Activated naive CD8-positive, alpha-beta T cell treated with anti-CD3 and anti-CD28 coated beads, Interleukin-2, amount 10 ng/mL, durations not matched to agents 7 days and 5 days (primary cell): ENCODE measurements around the gene CDC45. TPM values are rescaled to one million over a fixed set of nuclear protein-coding genes. Genes with fewer than 3 reads are reported as not detected.

ENCODE experiments used
- ATAC-seq: fragments of 150-1000 bp; cut with Tn5 transposase; one replicate; pipeline ENCODE4 v1.10.0; 2021; ENCODE audit warnings: low read depth, moderate library complexity
- POLR2A ChIA-PET: fragments of 350-600 bp; sonication (Branson Sonifier 250); formaldehyde crosslinking; loops from one replicate; lab custom pipeline; 2021; ENCODE audit warnings: antibody characterized with exemption; lab: Charles Lee
- DNase-seq: peaks from one replicate; pipeline ENCODE4 v3.0.0; 2021
- H3K27ac Mint-ChIP-seq: one replicate; pipeline ENCODE4 v1.8.0; 2022; ENCODE audit warnings: mild to moderate bottlenecking, mixed read lengths
- H3K27me3 Mint-ChIP-seq: one replicate; pipeline ENCODE4 v1.8.0; 2022; ENCODE audit warnings: mild to moderate bottlenecking, moderate library complexity, mixed read lengths
- H3K36me3 Mint-ChIP-seq: one replicate; pipeline ENCODE4 v1.8.0; 2021; ENCODE audit warnings: mild to moderate bottlenecking, mixed read lengths
- H3K4me1 Mint-ChIP-seq: one replicate; pipeline ENCODE4 v1.8.0; 2021; ENCODE audit warnings: mixed read lengths
- H3K4me3 Mint-ChIP-seq: one replicate; pipeline ENCODE4 v1.8.0; 2022; ENCODE audit warnings: mild to moderate bottlenecking, moderate library complexity, mixed read lengths
- H3K9me3 Mint-ChIP-seq: one replicate; pipeline ENCODE4 v1.8.0; 2021; ENCODE audit warnings: mixed read lengths
- total RNA-seq, 2 experiments: library from RNA; stranded (reverse); gene quantifications; one replicate each; pipeline ENCODE4 v1.2.3, GENCODE V29; 2021

CDC45 gene
- total RNA-seq, 2 experiments from 2014 or later, result 54.2 to 56.1 TPM

DNA sequence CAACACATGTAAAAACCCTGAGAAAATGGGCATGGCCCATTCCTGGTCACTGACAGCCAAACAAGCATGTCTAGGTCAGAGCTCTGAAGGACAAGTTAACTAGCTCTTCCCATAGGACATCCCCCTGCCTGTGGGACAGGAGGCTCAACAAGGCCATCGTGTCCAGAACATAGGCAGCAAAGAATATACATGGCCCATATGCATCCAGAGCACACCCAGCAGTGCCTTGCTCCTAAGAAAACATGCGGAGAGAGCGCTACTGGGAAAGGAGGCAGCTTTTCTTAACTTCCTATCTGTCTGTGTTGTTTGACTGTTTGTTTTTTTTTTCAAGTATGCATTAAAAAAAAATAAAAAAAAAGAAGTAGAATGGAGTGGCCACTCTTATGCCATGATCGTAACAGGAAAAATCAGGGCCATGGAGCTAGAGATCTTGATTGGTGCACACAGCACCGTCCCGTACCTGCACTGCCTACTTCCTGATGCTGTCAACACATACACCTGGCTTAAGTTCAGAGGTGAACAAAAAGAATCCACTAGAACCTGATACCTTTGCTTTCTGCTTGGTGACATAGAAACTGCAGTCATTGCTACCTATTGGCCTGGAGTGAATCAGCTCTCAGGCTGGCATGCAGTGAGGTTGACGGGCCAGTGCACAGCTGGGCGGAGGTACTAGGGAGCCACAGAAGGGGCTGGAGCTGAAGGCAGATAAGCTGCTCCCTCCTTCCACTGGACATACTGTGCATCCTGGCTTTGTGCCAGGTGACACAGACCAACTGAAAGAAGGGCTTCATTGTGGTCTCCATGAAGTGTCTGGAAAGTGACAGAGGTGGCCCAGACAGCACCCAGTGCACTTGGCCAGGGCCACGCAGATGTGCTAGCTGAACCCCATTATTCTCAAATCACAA lies 12.6 kb upstream of the CDC45 start:
- Mint-ChIP-seq H3K36me3 (peaks cover 16% of the 10 kb centered on the region), H3K27ac (no peak overlapping the region), H3K4me1 (peaks cover 5% of the 10 kb centered on the region), H3K4me3 (no peak overlapping the region), H3K9me3 (no peaks in the 10 kb centered on the region), H3K27me3 (no peaks in the 10 kb centered on the region)
- DNase-seq (no peak), ATAC-seq (no peak)
- POLR2A ChIA-PET, result interaction anchor here (0.6 kb wide), 1 partner anchor 116 kb away, joined by 3 read pairs; no protein-coding TSS in a partner anchor

DNA sequence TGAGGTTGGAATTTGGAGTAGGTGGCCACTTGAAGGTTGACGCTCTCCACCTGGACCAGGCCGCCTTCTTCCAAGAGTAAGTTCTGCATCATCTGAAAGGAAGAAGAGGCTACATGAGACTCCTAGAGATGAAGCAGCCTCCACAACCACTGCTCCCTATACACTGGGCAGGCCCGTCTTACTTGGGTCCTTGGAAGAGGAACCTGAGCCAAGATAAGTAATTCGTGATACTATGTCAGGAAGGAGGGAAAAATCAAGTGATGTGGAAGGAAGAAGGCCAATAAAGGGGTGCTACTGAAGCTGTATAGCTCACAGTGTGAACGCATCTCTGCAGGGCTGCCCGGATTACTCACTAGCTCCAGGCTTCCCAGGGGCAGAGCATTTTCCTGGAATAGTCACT lies 11.8 kb upstream of the CDC45 start:
- POLR2A ChIA-PET, result no interaction called here
- peaks cover 15% of the 10 kb centered on the region for H3K36me3 Mint-ChIP-seq

GRCh38 chr22:19469421-19469820 lies 10.3 kb upstream of the CDC45 start:
- Mint-ChIP-seq H3K36me3 (peaks cover 13% of the 10 kb centered on the region), H3K4me3 (no peak overlapping the region), H3K27ac (no peak overlapping the region), H3K9me3 (no peaks in the 10 kb centered on the region), H3K27me3 (no peaks in the 10 kb centered on the region), H3K4me1 (peaks cover 8% of the 10 kb centered on the region)
- DNase-seq (no peak), ATAC-seq (no peak)
- POLR2A ChIA-PET, result no interaction called here

More for the DNA sequence above, 11.8 kb upstream of the CDC45 start:
- Mint-ChIP-seq H3K4me3 (no peak overlapping the region), H3K9me3 (no peaks in the 10 kb centered on the region), H3K27ac (no peak overlapping the region), H3K27me3 (no peaks in the 10 kb centered on the region), H3K4me1 (peaks cover 5% of the 10 kb centered on the region)
- no peak for ATAC-seq
- no peak for DNase-seq

GRCh38 chr22:19470010-19470409 lies 9.7 kb upstream of the CDC45 start:
- no peak for ATAC-seq
- Mint-ChIP-seq H3K4me1 (peaks cover 8% of the 10 kb centered on the region), H3K27me3 (no peaks in the 10 kb centered on the region), H3K27ac (no peak overlapping the region), H3K9me3 (no peaks in the 10 kb centered on the region), H3K4me3 (no peak overlapping the region), H3K36me3 (peaks cover 13% of the 10 kb centered on the region)
- no peak for DNase-seq
- POLR2A ChIA-PET, result no interaction called here

DNA sequence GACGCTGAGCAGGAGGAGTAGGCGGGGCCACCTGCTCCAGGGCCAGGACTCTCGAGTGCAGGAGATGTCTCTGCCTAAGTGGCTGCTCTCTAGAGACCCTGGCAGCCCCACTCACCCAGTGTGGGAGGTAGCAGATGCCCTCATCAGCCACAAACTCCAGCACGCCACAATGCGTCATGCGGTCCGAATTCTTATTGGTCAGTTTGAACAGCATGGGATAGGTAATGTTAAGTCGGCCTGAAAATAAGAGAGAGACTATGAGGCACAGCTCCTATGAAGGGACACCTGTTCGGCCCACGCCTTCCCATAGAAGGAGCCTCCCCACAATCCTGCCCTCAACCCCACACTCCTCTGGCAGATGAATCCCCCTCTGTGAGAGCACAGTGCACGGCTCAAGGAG lies 8.1 kb upstream of the CDC45 start:
- DNase-seq (no peak), ATAC-seq (no peak)
- Mint-ChIP-seq H3K4me1 (peaks cover 12% of the 10 kb centered on the region), H3K27me3 (no peaks in the 10 kb centered on the region), H3K36me3 (peaks cover 12% of the 10 kb centered on the region), H3K4me3 (no peak overlapping the region), H3K27ac (no peak overlapping the region), H3K9me3 (no peaks in the 10 kb centered on the region)
- POLR2A ChIA-PET, result no interaction called here

- Mint-ChIP-seq H3K4me1 (peaks cover 15% of the 10 kb centered on the region), H3K4me3 (no peak overlapping the region), H3K9me3 (no peaks in the 10 kb centered on the region), H3K27me3 (no peaks in the 10 kb centered on the region), H3K36me3 (peaks cover 12% of the 10 kb centered on the region), H3K27ac (no peak overlapping the region)
- ATAC-seq, result no peak
- DNase-seq, result no peak
- POLR2A ChIA-PET, result no interaction called here
Observed at GRCh38 chr22:19472233-19472632, 7.5 kb upstream of the CDC45 start.

DNA sequence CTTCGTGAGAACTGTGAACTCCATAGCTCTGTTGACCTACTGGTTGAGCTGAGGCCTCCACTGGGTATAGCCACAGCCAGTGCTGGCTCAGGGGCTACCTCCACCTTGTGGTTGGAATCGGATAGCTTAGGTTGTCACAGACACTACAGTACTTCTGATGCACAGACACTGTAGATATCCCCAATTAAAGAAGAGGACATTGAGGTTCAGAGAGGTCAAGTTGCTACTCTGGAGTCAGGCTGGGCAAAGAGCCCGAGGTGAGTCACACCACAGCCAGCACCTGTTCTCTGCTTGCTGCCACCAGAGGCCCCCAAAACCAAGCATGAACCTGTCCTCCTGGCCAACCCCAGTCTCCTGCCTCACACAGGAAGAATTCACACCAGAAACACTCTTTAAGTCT lies 6.1 kb upstream of the CDC45 start:
- POLR2A ChIA-PET, result no interaction called here
- ATAC-seq (no peak), DNase-seq (no peak)
- peaks cover 24% of the 10 kb centered on the region for H3K4me1 Mint-ChIP-seq
- no peaks in the 10 kb centered on the region for H3K9me3 Mint-ChIP-seq
- H3K36me3 Mint-ChIP-seq, result peaks cover 12% of the 10 kb centered on the region
- no peaks in the 10 kb centered on the region for H3K27me3 Mint-ChIP-seq
- H3K4me3 Mint-ChIP-seq, result no peak overlapping the region
- no peak overlapping the region for H3K27ac Mint-ChIP-seq

- ATAC-seq (no peak), DNase-seq (no peak)
- peaks cover 6% of the 10 kb centered on the region for H3K36me3 Mint-ChIP-seq
- POLR2A ChIA-PET, result interaction anchor here (0.7 kb wide), 1 partner anchor 331 kb away, joined by 3 read pairs; no protein-coding TSS in a partner anchor
- H3K4me1 Mint-ChIP-seq, result peaks cover 35% of the 10 kb centered on the region
- H3K27me3 Mint-ChIP-seq, result no peaks in the 10 kb centered on the region
- H3K27ac Mint-ChIP-seq, result no peak overlapping the region
- H3K9me3 Mint-ChIP-seq, result no peaks in the 10 kb centered on the region
- H3K4me3 Mint-ChIP-seq, result no peak overlapping the region
Observed at GRCh38 chr22:19476023-19476422, 3.7 kb upstream of the CDC45 start.

DNA sequence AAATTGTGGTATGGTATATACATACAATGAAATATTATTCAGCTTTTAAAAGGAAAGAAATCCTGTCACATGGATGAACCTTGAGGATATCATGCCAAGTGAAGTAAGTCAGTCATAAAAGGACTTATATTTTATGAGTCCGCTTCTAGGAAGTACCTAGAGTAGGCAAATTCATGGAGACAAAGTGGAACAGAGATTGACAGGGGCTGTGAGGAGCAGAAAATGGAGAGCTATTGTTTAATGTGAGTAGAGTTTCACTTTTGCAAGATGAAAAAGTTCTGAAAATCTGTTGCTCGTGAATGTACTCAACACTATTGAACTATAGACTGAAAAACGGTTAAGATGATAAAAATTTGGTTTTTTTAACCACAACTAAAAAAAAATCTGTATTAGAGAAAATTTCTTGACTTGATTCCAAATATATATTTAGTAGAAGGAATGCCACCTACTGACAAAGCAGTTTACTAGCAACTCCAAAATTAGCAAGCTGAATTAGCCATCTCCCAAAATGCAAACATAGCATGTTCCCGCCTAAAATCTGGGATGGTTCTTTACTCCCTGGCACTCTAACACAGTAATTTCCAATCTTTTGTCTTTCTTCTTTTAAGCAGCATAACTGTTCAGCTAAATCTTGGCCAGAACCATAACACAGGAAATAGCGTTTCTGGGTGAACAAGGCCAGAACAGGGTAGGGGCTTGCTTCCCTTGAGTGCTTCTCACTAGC lies 2.2 kb upstream of the CDC45 start:
- DNase-seq, result no peak
- POLR2A ChIA-PET, result interaction anchor here (1.0 to 1.6 kb wide), 4 partner anchors 30 to 333 kb away, joined by 4 to 5 read pairs (median 4); partner anchors contain the start of genes C22orf39 and ESS2

DNA sequence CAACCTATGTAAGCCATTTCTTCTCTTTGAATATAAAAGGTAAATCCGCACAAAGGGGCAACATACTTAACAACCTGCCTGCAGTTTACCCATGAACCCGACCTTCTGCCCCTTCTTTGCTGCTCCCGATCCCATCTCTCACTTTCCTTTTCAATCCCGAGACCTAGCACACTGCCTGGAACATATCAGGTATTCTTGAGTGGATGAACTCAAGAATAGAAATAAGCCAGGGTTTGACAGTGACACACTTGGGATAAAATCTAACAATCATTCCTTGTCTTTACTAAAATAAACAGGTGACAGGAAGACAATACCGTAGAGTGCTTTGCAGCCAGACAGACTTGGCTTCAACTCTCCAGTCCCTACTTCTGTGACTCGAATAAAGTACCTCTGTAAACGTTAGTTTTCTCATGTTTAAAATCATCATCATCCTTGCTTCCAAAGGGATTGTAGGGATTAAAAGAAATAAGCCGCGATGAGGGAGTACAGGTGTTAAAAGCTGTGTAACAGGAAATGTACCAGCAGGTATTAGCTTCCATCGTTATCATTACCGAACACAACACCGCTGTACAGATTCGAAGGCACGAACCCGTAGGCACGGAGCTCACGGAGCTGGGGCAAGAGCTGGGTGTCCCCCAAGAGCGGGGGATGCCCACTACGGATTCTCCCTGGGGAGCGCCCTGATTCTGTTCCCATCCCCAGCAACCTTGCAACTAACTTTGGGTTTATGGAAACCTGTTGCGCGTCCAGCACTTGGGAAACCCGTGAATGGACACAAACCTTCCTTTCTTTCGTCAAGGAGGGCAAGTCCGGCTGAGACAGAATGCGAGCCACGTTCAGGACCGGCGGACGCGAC lies 1.4 kb upstream of the CDC45 start:
- H3K9me3 Mint-ChIP-seq, result no peaks in the 10 kb centered on the region
- POLR2A ChIA-PET, result interaction anchor here (0.6 to 2.3 kb wide), 6 partner anchors 28 to 334 kb away, joined by 3 to 16 read pairs (median 4); partner anchors contain the start of genes C22orf39, ESS2, HIRA and MRPL40
- ATAC-seq, result no peak
- H3K27ac Mint-ChIP-seq, result peak overlapping the region; percentile 77
- H3K4me3 Mint-ChIP-seq, result peak overlapping the region; percentile 93
- peaks cover 38% of the 10 kb centered on the region for H3K4me1 Mint-ChIP-seq
- DNase-seq, result no peak
- H3K27me3 Mint-ChIP-seq, result no peaks in the 10 kb centered on the region
- H3K36me3 Mint-ChIP-seq, result peaks cover 6% of the 10 kb centered on the region

More for the DNA sequence above, 2.2 kb upstream of the CDC45 start:
- ATAC-seq, result no peak
- H3K36me3 Mint-ChIP-seq, result peaks cover 3% of the 10 kb centered on the region
- peak overlapping the region; percentile 77 for H3K27ac Mint-ChIP-seq
- no peaks in the 10 kb centered on the region for H3K27me3 Mint-ChIP-seq
- H3K4me1 Mint-ChIP-seq, result peaks cover 35% of the 10 kb centered on the region
- H3K4me3 Mint-ChIP-seq, result peak overlapping the region; percentile 93
- no peaks in the 10 kb centered on the region for H3K9me3 Mint-ChIP-seq

DNA sequence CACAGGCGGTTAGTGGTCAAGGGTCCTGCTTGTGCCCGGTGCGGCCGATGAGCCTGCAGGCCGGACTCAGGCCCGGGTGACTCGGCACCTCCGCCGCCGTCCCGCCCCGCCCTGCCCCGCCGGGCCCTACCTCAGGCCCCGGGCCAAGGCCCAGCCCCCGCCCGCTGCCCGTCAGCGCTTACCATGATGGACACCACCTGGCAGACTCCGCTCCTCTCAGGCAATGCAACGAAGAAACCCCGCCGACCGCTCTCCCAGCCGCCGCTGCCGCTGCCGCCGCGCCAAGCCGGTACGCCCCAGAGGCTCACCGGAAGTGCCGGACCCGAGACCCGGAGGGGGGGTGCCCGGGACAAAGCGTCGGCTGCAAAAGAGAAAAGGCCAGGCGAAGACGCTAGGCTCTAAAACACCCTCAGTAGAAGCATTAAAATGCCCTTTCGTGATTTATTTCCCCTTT lies 792 bp upstream of the CDC45 start, which contains the start of gene UFD1:
TSS of gene UFD1 (minus strand) at position 293 of the 454 bp plus-strand sequence. CDS start at position 185, 108 bp downstream.
- ATAC-seq (peak; percentile 44), DNase-seq (peak; percentile 86)
- Mint-ChIP-seq H3K4me1 (peaks cover 36% of the 10 kb centered on the region), H3K9me3 (no peaks in the 10 kb centered on the region), H3K27ac (peak within 1 kb of the TSS; percentile 97), H3K36me3 (peaks cover 9% of the 10 kb centered on the region), H3K4me3 (peak within 1 kb of the TSS; percentile 100), H3K27me3 (no peaks in the 10 kb centered on the region)
- POLR2A ChIA-PET, result interaction anchor here (0.6 to 2.3 kb wide), 15 partner anchors 27 to 1874 kb away, joined by 3 to 16 read pairs (median 4); partner anchors contain the start of genes C22orf39, ESS2, HIRA and MRPL40

- ATAC-seq (no peak), DNase-seq (no peak)
- H3K9me3 Mint-ChIP-seq, result no peaks in the 10 kb centered on the region
- H3K36me3 Mint-ChIP-seq, result peaks cover 17% of the 10 kb centered on the region
- H3K27me3 Mint-ChIP-seq, result no peaks in the 10 kb centered on the region
- POLR2A ChIA-PET, result interaction anchor here (0.6 to 2.3 kb wide), 9 partner anchors 32 to 336 kb away, joined by 3 to 16 read pairs (median 4); partner anchors contain the start of genes C22orf39, ESS2, HIRA and MRPL40
- H3K4me3 Mint-ChIP-seq, result peak overlapping the region; percentile 100
- peak overlapping the region; percentile 97 for H3K27ac Mint-ChIP-seq
- peaks cover 35% of the 10 kb centered on the region for H3K4me1 Mint-ChIP-seq
Observed at GRCh38 chr22:19480173-19480568, 451 bp downstream of the CDC45 start.
